NCI-H446 treated with DMSO at 0.1 percent for 48 hours (cell line): Measurements from ENCODE around the gene STARD7.

Source experiments
- DNase-seq: peaks from one replicate; lab custom pipeline; 2025; lab: John Stamatoyannopoulos, UW

Gene STARD7

GRCh38 chr2:96135621-96136020 is 73.0 kb downstream of the STARD7 start:
- DNase-seq, result no peak

- DNase-seq, result no peak
Observed at GRCh38 chr2:96135171-96135570, 73.5 kb downstream of the STARD7 start.
